Astrocyte (in vitro differentiated cells and primary cell): ENCODE results near the gene FLT3. TPM values are rescaled to one million over a fixed set of nuclear protein-coding genes. Genes with fewer than 3 reads are reported as not detected.

Experiments
- DNase-seq: peaks from one replicate; pipeline ENCODE4 v3.0.0-alpha.2; 2010; ENCODE audit warnings: low read depth
- FAIRE-seq: peaks from 2 replicates; lab custom pipeline; 2011; peaks lifted over from hg19 to GRCh38; lab: Jason Lieb, UNC
- H2AFZ ChIP-seq: 2 replicates; pipeline ENCODE4 v1.6.0; 2012; ENCODE audit warnings: low read depth, low read length, inconsistent platforms
- H3K27ac ChIP-seq: 2 replicates; pipeline ENCODE4 v1.5.1; 2011; ENCODE audit warnings: low read depth, low read length, inconsistent platforms
- H3K27me3 ChIP-seq: 2 replicates; pipeline ENCODE4 v1.6.0; 2011; ENCODE audit warnings: low read length, inconsistent platforms; ENCODE audit not compliant: insufficient read depth
- H3K36me3 ChIP-seq: 2 replicates; pipeline ENCODE4 v1.5.1; 2011; ENCODE audit warnings: low read length, inconsistent platforms; ENCODE audit not compliant: insufficient read depth
- H3K4me1 ChIP-seq: 2 replicates; pipeline ENCODE4 v1.5.1; 2011; ENCODE audit warnings: low read length, inconsistent platforms; ENCODE audit not compliant: insufficient read depth
- H3K4me2 ChIP-seq: 2 replicates; pipeline ENCODE4 v1.6.0; 2012; ENCODE audit warnings: low read length, inconsistent platforms
- H3K4me3 ChIP-seq: 2 replicates; pipeline ENCODE4 v1.5.1; 2011; ENCODE audit warnings: low read depth, mild to moderate bottlenecking, low read length, inconsistent platforms; ENCODE audit not compliant: insufficient read depth
- H3K79me2 ChIP-seq: 2 replicates; pipeline ENCODE4 v1.6.0; 2012; ENCODE audit warnings: mild to moderate bottlenecking, low read length, inconsistent platforms; ENCODE audit not compliant: insufficient read depth
- H3K9ac ChIP-seq: 2 replicates; pipeline ENCODE4 v1.6.0; 2012; ENCODE audit warnings: mild to moderate bottlenecking, low read length, inconsistent platforms
- H3K9me3 ChIP-seq: 2 replicates; pipeline ENCODE4 v1.5.1; 2012; ENCODE audit warnings: low read depth, mild to moderate bottlenecking, low read length, inconsistent platforms; ENCODE audit not compliant: insufficient read depth
- H4K20me1 ChIP-seq: 2 replicates; pipeline ENCODE4 v1.6.0; 2012; ENCODE audit warnings: low read length, inconsistent platforms; ENCODE audit not compliant: insufficient read depth
- H3K27ac Mint-ChIP-seq: one replicate; pipeline ENCODE4 v1.8.0; 2021; ENCODE audit warnings: mild to moderate bottlenecking, mixed read lengths; ENCODE audit not compliant: unreplicated experiment
- H3K27me3 Mint-ChIP-seq: one replicate; pipeline ENCODE4 v1.8.0; 2021; ENCODE audit warnings: low read depth, mixed read lengths; ENCODE audit not compliant: unreplicated experiment
- H3K36me3 Mint-ChIP-seq: one replicate; pipeline ENCODE4 v1.8.0; 2021; ENCODE audit warnings: low read depth, mixed read lengths; ENCODE audit not compliant: unreplicated experiment
- H3K4me1 Mint-ChIP-seq: one replicate; pipeline ENCODE4 v1.8.0; 2021; ENCODE audit warnings: low read depth, mixed read lengths; ENCODE audit not compliant: unreplicated experiment
- H3K4me3 Mint-ChIP-seq: one replicate; pipeline ENCODE4 v1.8.0; 2021; ENCODE audit warnings: mild to moderate bottlenecking, moderate library complexity, mixed read lengths; ENCODE audit not compliant: unreplicated experiment
- H3K9me3 Mint-ChIP-seq: one replicate; pipeline ENCODE4 v1.8.0; 2021; ENCODE audit warnings: mild to moderate bottlenecking, mixed read lengths; ENCODE audit not compliant: unreplicated experiment
- CTCF ChIP-seq: IDR thresholded peaks from 2 replicates; pipeline ENCODE4 v1.5.1; 2011; ENCODE audit warnings: low read depth, mild to moderate bottlenecking, inconsistent platforms, low read length, moderate library complexity; ENCODE audit not compliant: insufficient read depth
- EZH2 ChIP-seq: IDR thresholded peaks from 2 replicates; pipeline ENCODE4 v1.6.1; 2012; ENCODE audit warnings: mild to moderate bottlenecking, low read length, inconsistent platforms; ENCODE audit not compliant: insufficient read depth
- total RNA-seq: library from RNA; stranded (reverse); gene quantifications from 2 replicates; pipeline ENCODE4 v1.2.1, GENCODE V29; 2021

Gene FLT3
- total RNA-seq, 1 donor from 2014 or later, result not detected

GRCh38 chr13:27967736-27968315 lies 132.6 kb downstream of the FLT3 start:
- no peak overlapping the region for H2AFZ ChIP-seq
- no peak overlapping the region for H3K4me3 Mint-ChIP-seq

GRCh38 chr13:27967203-27967735 lies 133.1 kb downstream of the FLT3 start:
- H3K27ac ChIP-seq, result no peak overlapping the region
- H2AFZ ChIP-seq, result no peak overlapping the region
- no peaks in the 10 kb centered on the region for H4K20me1 ChIP-seq
- peak overlapping the region; percentile 89 for H3K27ac Mint-ChIP-seq
- no peak overlapping the region for H3K4me3 Mint-ChIP-seq
- H3K27me3 ChIP-seq, result peaks cover 92% of the 10 kb centered on the region
- H3K4me3 ChIP-seq, result no peak overlapping the region
- peaks cover 1% of the 10 kb centered on the region for H3K4me1 Mint-ChIP-seq
- H3K4me1 ChIP-seq, result no peaks in the 10 kb centered on the region
- H3K27me3 Mint-ChIP-seq, result peaks cover 82% of the 10 kb centered on the region
- no peaks in the 10 kb centered on the region for H3K79me2 ChIP-seq
- no peaks in the 10 kb centered on the region for H3K36me3 ChIP-seq
- FAIRE-seq, result no peak
- H3K4me2 ChIP-seq, result no peak overlapping the region
- no peaks in the 10 kb centered on the region for H3K9me3 ChIP-seq
- no peak for DNase-seq
- H3K36me3 Mint-ChIP-seq, result peaks cover 3% of the 10 kb centered on the region
- no peak overlapping the region for H3K9ac ChIP-seq
- peaks cover 13% of the 10 kb centered on the region for H3K9me3 Mint-ChIP-seq
- TF ChIP-seq EZH2, result no peak
- TF ChIP-seq CTCF, result no peak

More at GRCh38 chr13:27967736-27968315, 132.6 kb downstream of the FLT3 start:
- H3K27me3 ChIP-seq, result peaks cover 90% of the 10 kb centered on the region
- no peak overlapping the region for H3K4me3 ChIP-seq
- FAIRE-seq (no peak), DNase-seq (no peak)
- H3K9me3 ChIP-seq, result no peaks in the 10 kb centered on the region
- no peaks in the 10 kb centered on the region for H4K20me1 ChIP-seq
- peak overlapping the region; percentile 27 for H3K27ac Mint-ChIP-seq
- H3K4me2 ChIP-seq, result no peak overlapping the region
- no peaks in the 10 kb centered on the region for H3K79me2 ChIP-seq
- peaks cover 1% of the 10 kb centered on the region for H3K4me1 Mint-ChIP-seq
- no peaks in the 10 kb centered on the region for H3K36me3 ChIP-seq
- peaks cover 13% of the 10 kb centered on the region for H3K9me3 Mint-ChIP-seq
- H3K36me3 Mint-ChIP-seq, result peaks cover 3% of the 10 kb centered on the region
- TF ChIP-seq EZH2, result peak; percentile 28
- no peak for TF ChIP-seq CTCF
- peaks cover 82% of the 10 kb centered on the region for H3K27me3 Mint-ChIP-seq
- no peak overlapping the region for H3K27ac ChIP-seq
- no peak overlapping the region for H3K9ac ChIP-seq
- no peaks in the 10 kb centered on the region for H3K4me1 ChIP-seq

GRCh38 chr13:27966641-27967202 lies 133.7 kb downstream of the FLT3 start:
- Mint-ChIP-seq H3K4me3 (no peak overlapping the region), H3K9me3 (peaks cover 13% of the 10 kb centered on the region), H3K27ac (no peak overlapping the region), H3K36me3 (peaks cover 3% of the 10 kb centered on the region), H3K27me3 (peaks cover 83% of the 10 kb centered on the region), H3K4me1 (peaks cover 1% of the 10 kb centered on the region)
- FAIRE-seq (no peak), DNase-seq (no peak)
- Histone ChIP-seq H3K27ac (no peak overlapping the region), H3K9ac (no peak overlapping the region), H3K4me1 (no peaks in the 10 kb centered on the region), H2AFZ (no peak overlapping the region), H3K36me3 (no peaks in the 10 kb centered on the region), H3K4me2 (no peak overlapping the region), H4K20me1 (no peaks in the 10 kb centered on the region), H3K4me3 (no peak overlapping the region), H3K79me2 (no peaks in the 10 kb centered on the region), H3K9me3 (no peaks in the 10 kb centered on the region), H3K27me3 (peaks cover 94% of the 10 kb centered on the region)
- no peak for TF ChIP-seq CTCF
- TF ChIP-seq EZH2, result peak; percentile 89
